Mucosa of descending colon (tissue), 3 donors: ENCODE data around the gene DSCAM. TPM values are rescaled to one million over a fixed set of nuclear protein-coding genes. Genes with fewer than 3 reads are reported as not detected.

Source experiments
- ATAC-seq: fragments of 200-7000 bp; cut with Tn5 transposase; one replicate; pipeline ENCODE4 v1.9.1; 2020; ENCODE audit warnings: mild to moderate bottlenecking, moderate library complexity
- DNase-seq, 3 donors: peaks; one replicate each; pipeline ENCODE4 v3.0.0-alpha.2; 2020
- H3K36me3 ChIP-seq: fragments of 200-600 bp; one replicate; pipeline ENCODE4 v1.8.0; 2021; ENCODE audit warnings: low read depth, mild to moderate bottlenecking
- H3K4me1 ChIP-seq: fragments of 200-600 bp; one replicate; pipeline ENCODE4 v1.8.0; 2021; ENCODE audit warnings: low read depth, mild to moderate bottlenecking
- H3K4me3 ChIP-seq: fragments of 200-600 bp; one replicate; pipeline ENCODE4 v1.8.0; 2021; ENCODE audit warnings: mild to moderate bottlenecking
- H3K9me3 ChIP-seq: fragments of 200-600 bp; one replicate; pipeline ENCODE4 v1.8.0; 2021; ENCODE audit warnings: mild to moderate bottlenecking
- CTCF ChIP-seq: fragments of 200-600 bp; IDR thresholded peaks from one replicate; pipeline ENCODE4 v1.8.0; 2022; ENCODE audit warnings: antibody characterized with exemption, mild to moderate bottlenecking
- intact Hi-C, 2 donors: fragments of 100-400 bp; cut with DNase I in 1 of 2; cut with micrococcal nuclease in 1 of 2; formaldehyde crosslinking; loops; one replicate each; pipeline versions ENCODE4 v1.11.0 to v1.11.1; 2022; cut with DNase I, micrococcal nuclease
- total RNA-seq, 3 donors: library from RNA; stranded (reverse); fragmentation: NEBNext Ultra II Directional in 2 of 3; extraction: Animal tissue kit (Norgen Biotek cat#: 25700) in 2 of 3; gene quantifications; one replicate each; pipeline versions ENCODE4 v1.2.1 to v1.2.4, GENCODE V29; 2021 to 2023
- donor health status: DM: no; HTN: no; CAD: no; lungs with moderate emphysema.
- donor health status: DM: no; HTN: no; CAD: no.
- donor health status: DM: no; HTN: yes; CAD: no.

Gene DSCAM
- total RNA-seq, 3 donors from 2014 or later = 0.35 TPM; not detected in 2

- H3K4me1 ChIP-seq = no peaks in the 10 kb centered on the region
- ATAC-seq (no peak), DNase-seq (no peak)
- H3K4me3 ChIP-seq = no peak overlapping the region
- intact Hi-C loops = no loop called here
- H3K9me3 ChIP-seq = no peaks in the 10 kb centered on the region
- no peaks in the 10 kb centered on the region for H3K36me3 ChIP-seq
- no peak for TF ChIP-seq CTCF
Observed at GRCh38 chr21:40667967-40668366, 179.0 kb downstream of the DSCAM start.

- intact Hi-C loops = no loop called here
- Histone ChIP-seq H3K36me3 (no peaks in the 10 kb centered on the region), H3K4me1 (no peaks in the 10 kb centered on the region), H3K9me3 (no peaks in the 10 kb centered on the region), H3K4me3 (no peak overlapping the region)
- no peak for TF ChIP-seq CTCF
- no peak for DNase-seq
- ATAC-seq = no peak
Observed at GRCh38 chr21:40662889-40663288, 184.1 kb downstream of the DSCAM start.

- Histone ChIP-seq H3K36me3 (no peaks in the 10 kb centered on the region), H3K4me1 (no peaks in the 10 kb centered on the region), H3K9me3 (peaks cover 3% of the 10 kb centered on the region), H3K4me3 (no peak overlapping the region)
- TF ChIP-seq CTCF = no peak
- ATAC-seq (no peak), DNase-seq (no peak)
- intact Hi-C loops = no loop called here
Observed at GRCh38 chr21:40660461-40660860, 186.5 kb downstream of the DSCAM start.

- ATAC-seq = no peak
- Histone ChIP-seq H3K36me3 (no peaks in the 10 kb centered on the region), H3K4me1 (no peaks in the 10 kb centered on the region), H3K9me3 (peaks cover 17% of the 10 kb centered on the region), H3K4me3 (no peak overlapping the region)
- no peak for TF ChIP-seq CTCF
- intact Hi-C loops = no loop called here
- DNase-seq = no peak
Observed at GRCh38 chr21:40658311-40658710, 188.6 kb downstream of the DSCAM start.

GRCh38 chr21:40652436-40652835, 194.5 kb downstream of the DSCAM start:
- DNase-seq (no peak), ATAC-seq (no peak)
- H3K4me1 ChIP-seq = no peaks in the 10 kb centered on the region
- TF ChIP-seq CTCF = no peak
- H3K36me3 ChIP-seq = no peaks in the 10 kb centered on the region
- H3K4me3 ChIP-seq = no peak overlapping the region
- intact Hi-C loops = no loop called here
- H3K9me3 ChIP-seq = peaks cover 25% of the 10 kb centered on the region

GRCh38 chr21:40647706-40648105, 199.3 kb downstream of the DSCAM start:
- no peak for TF ChIP-seq CTCF
- DNase-seq (no peak), ATAC-seq (no peak)
- Histone ChIP-seq H3K36me3 (no peaks in the 10 kb centered on the region), H3K9me3 (peaks cover 9% of the 10 kb centered on the region), H3K4me1 (no peaks in the 10 kb centered on the region), H3K4me3 (no peak overlapping the region)
- intact Hi-C loops = no loop called here
